HEK293T (cell line): ENCODE measurements around the gene TRIM2.

Experiments
- ARNT ChIP-seq: fragments of 450-650 bp; IDR thresholded peaks from 2 replicates; pipeline ENCODE4 v1.6.1; 2017; ENCODE audit warnings: mild to moderate bottlenecking
- BHLHE40 ChIP-seq: fragments of 450-650 bp; IDR thresholded peaks from 2 replicates; pipeline ENCODE4 v1.6.1; 2016; ENCODE audit warnings: mild to moderate bottlenecking, moderate library complexity, borderline replicate concordance
- CTBP1 ChIP-seq: fragments of 450-650 bp; IDR thresholded peaks from 2 replicates; pipeline ENCODE4 v1.6.1; 2016; ENCODE audit warnings: borderline replicate concordance
- ELF4 ChIP-seq: fragments of 450-650 bp; IDR thresholded peaks from 2 replicates; pipeline ENCODE4 v1.6.1; 2017; ENCODE audit warnings: antibody characterized with exemption
- FOXK2 ChIP-seq: fragments of 450-650 bp; IDR thresholded peaks from 2 replicates; pipeline ENCODE4 v1.6.1; 2016; ENCODE audit warnings: mild to moderate bottlenecking
- FOXM1 ChIP-seq: fragments of 450-650 bp; IDR thresholded peaks from 2 replicates; pipeline ENCODE4 v1.6.1; 2017; ENCODE audit warnings: mild to moderate bottlenecking, borderline replicate concordance
- HDGF ChIP-seq: fragments of 450-650 bp; IDR thresholded peaks from 2 replicates; pipeline ENCODE4 v1.6.1; 2017; ENCODE audit warnings: antibody characterized with exemption, borderline replicate concordance
- LEF1 ChIP-seq: fragments of 450-650 bp; IDR thresholded peaks from 2 replicates; pipeline ENCODE4 v1.6.1; 2017; ENCODE audit warnings: mild to moderate bottlenecking, borderline replicate concordance
- NFRKB ChIP-seq: fragments of 450-650 bp; IDR thresholded peaks from 2 replicates; pipeline ENCODE4 v1.6.1; 2016; ENCODE audit warnings: mild to moderate bottlenecking, moderate library complexity
- SP1 ChIP-seq: fragments of 450-650 bp; IDR thresholded peaks from 2 replicates; pipeline ENCODE4 v1.6.1; 2017
- SUZ12 ChIP-seq: fragments of 450-650 bp; IDR thresholded peaks from 2 replicates; pipeline ENCODE4 v1.6.1; 2016; ENCODE audit warnings: mild to moderate bottlenecking
- ZNF384 ChIP-seq: fragments of 450-650 bp; IDR thresholded peaks from 2 replicates; pipeline ENCODE4 v1.6.1; 2016
- TF ChIP-seq, protein P1 (sequence below): fragments of 450-650 bp; IDR thresholded peaks from 2 replicates; pipeline ENCODE4 v1.6.1; 2016

DNA sequence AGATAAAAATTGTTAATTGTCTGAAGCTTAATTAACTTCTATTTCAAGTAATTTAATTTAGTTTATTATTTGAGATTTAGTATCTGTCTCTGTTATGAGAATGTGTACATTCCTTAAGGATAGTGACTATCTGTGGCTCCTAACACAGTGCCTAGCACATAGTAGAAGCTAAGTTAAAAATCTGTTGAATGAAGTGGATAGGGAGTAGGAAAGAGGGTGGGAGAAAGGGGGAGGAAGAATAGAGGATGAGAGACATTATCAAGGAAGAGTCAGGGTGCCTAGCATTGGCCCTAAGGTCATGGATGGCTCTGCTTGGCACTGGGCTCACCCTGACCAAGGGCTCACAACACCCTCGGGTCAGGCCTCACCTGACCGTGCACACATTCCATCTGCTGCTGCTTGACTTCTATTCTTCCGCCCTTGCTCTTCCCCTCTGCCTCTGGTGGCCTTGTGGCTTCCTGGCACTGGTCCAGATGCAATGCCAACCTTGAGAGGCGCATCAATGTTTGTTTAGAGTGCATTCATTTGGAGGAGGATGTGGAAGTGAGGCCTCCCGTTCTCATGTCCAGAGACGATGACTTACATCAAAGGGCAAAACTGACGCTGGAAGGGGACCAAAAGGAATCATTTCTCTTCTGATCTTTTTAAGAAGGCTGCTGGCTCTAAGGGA lies 42.3 kb downstream of the TRIM2 start:
- no peak for TF ChIP-seq FOXM1
- no peak for TF ChIP-seq CTBP1
- TF ChIP-seq SUZ12: no peak
- no peak for TF ChIP-seq SP1
- no peak for TF ChIP-seq LEF1
- TF ChIP-seq ARNT: no peak
- TF ChIP-seq ELF4: no peak
- no peak for TF ChIP-seq BHLHE40
- TF ChIP-seq NFRKB: no peak
- TF ChIP-seq FOXK2: no peak
- TF ChIP-seq, protein P1, sequence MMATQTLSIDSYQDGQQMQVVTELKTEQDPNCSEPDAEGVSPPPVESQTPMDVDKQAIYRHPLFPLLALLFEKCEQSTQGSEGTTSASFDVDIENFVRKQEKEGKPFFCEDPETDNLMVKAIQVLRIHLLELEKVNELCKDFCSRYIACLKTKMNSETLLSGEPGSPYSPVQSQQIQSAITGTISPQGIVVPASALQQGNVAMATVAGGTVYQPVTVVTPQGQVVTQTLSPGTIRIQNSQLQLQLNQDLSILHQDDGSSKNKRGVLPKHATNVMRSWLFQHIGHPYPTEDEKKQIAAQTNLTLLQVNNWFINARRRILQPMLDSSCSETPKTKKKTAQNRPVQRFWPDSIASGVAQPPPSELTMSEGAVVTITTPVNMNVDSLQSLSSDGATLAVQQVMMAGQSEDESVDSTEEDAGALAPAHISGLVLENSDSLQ: no peak
- TF ChIP-seq ZNF384: no peak
- no peak for TF ChIP-seq HDGF
